ENCODE results near the gene MACROH2A2. TPM values are rescaled to one million over a fixed set of nuclear protein-coding genes. Genes with fewer than 3 reads are reported as not detected.

MACROH2A2 gene
- total and polyA plus RNA-seq, 2 donors (not counting 1 experiment from before 2014, with no cell fraction given): not detected

GRCh38 chr10:70139151-70139996, 86.7 kb downstream of the MACROH2A2 start:
- Histone ChIP-seq H3K36me3 (replicated peaks in 1 of 2; ENCODE audit: control extremely low read depth in 1 of 2, control insufficient read depth in 1 of 2, extremely low read depth in 1 of 2, insufficient read depth in 2 of 2, low read length in 1 of 2) (peaks cover 0 to 6% of the 10 kb centered on the region in 2 experiments), H3K4me2 (replicated peaks; ENCODE audit: low read depth, low read length, poor library complexity, severe bottlenecking) (no peak overlapping the region), H3K9ac (ENCODE audit: low read length) (no peak overlapping the region), H3K4me3 (ENCODE audit: control extremely low read depth in 1 of 5, extremely low read depth in 1 of 5, insufficient read depth in 1 of 5, low read depth in 2 of 5, low read length in 4 of 5) (no peak overlapping the region), H3K27ac (ENCODE audit: low read length in 2 of 2) (no peak overlapping the region), H4K20me1 (ENCODE audit: control insufficient read depth, insufficient read depth, low read length, poor library complexity, severe bottlenecking) (peaks cover 43% of the 10 kb centered on the region), H3K9me3 (ENCODE audit: control extremely low read depth in 1 of 3, control insufficient read depth in 2 of 3, insufficient read depth in 1 of 3, low read length in 2 of 3) (no peaks in the 10 kb centered on the region), H2AFZ (ENCODE audit: insufficient read depth, low read depth, low read length, poor library complexity, severe bottlenecking) (no peak overlapping the region), H3K27me3 (replicated peaks in 1 of 4; ENCODE audit: control extremely low read depth in 1 of 4, control insufficient read depth in 3 of 4, insufficient read depth in 4 of 4, low read length in 3 of 4) (no peaks in the 10 kb centered on the region), H3K79me2 (ENCODE audit: control insufficient read depth, insufficient read depth, low read length) (peaks cover 26% of the 10 kb centered on the region), H3K4me1 (ENCODE audit: control insufficient read depth in 2 of 2, insufficient read depth in 2 of 2, low read length in 2 of 2) (peaks cover 0 to 3% of the 10 kb centered on the region in 2 donors)
- 94% methylated on average over 11 of the region's 11 CpGs for WGBS (ENCODE audit: insufficient coverage)
- H3K9me3 Mint-ChIP-seq (ENCODE audit: insufficient read depth): no peaks in the 10 kb centered on the region
- POLR2A ChIA-PET: no interaction called here
- TF ChIP-seq, protein P1, sequence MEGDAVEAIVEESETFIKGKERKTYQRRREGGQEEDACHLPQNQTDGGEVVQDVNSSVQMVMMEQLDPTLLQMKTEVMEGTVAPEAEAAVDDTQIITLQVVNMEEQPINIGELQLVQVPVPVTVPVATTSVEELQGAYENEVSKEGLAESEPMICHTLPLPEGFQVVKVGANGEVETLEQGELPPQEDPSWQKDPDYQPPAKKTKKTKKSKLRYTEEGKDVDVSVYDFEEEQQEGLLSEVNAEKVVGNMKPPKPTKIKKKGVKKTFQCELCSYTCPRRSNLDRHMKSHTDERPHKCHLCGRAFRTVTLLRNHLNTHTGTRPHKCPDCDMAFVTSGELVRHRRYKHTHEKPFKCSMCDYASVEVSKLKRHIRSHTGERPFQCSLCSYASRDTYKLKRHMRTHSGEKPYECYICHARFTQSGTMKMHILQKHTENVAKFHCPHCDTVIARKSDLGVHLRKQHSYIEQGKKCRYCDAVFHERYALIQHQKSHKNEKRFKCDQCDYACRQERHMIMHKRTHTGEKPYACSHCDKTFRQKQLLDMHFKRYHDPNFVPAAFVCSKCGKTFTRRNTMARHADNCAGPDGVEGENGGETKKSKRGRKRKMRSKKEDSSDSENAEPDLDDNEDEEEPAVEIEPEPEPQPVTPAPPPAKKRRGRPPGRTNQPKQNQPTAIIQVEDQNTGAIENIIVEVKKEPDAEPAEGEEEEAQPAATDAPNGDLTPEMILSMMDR (IDR thresholded peaks at IDR 0.05): no peak
- no peak for TF ChIP-seq EZH2 (IDR thresholded peaks at IDR 0.05; ENCODE audit: borderline replicate concordance, insufficient read depth, low read depth, low read length, poor library complexity, severe bottlenecking)
- no peak for DNase-seq
- H3K27ac Mint-ChIP-seq: no peak overlapping the region
- no peaks in the 10 kb centered on the region for H3K27me3 Mint-ChIP-seq
- ATAC-seq (ENCODE audit: low read depth): no peak
- peaks cover 20% of the 10 kb centered on the region for H3K4me1 Mint-ChIP-seq
- CTCF ChIA-PET: interaction anchor here (2.2 to 4.1 kb wide), 2 partner anchors 7 to 23 kb away, joined by 8 to 22 read pairs; partner anchors contain the start of gene TYSND1
- no peak overlapping the region for H3K4me3 Mint-ChIP-seq
- intact Hi-C loops (cut with micrococcal nuclease): no loop called here

- 100% methylated on average over 2 of the region's 6 CpGs for WGBS (ENCODE audit: insufficient coverage)
- intact Hi-C loops (cut with micrococcal nuclease): loop anchor here (10.0 kb wide), 3 partner anchors 215 to 1555 kb away; partner anchors contain the start of gene SGPL1
These were observed 87.3 kb downstream of the MACROH2A2 start for GRCh38 chr10:70139997-70140250.

More at GRCh38 chr10:70139997-70140250, 87.3 kb downstream of the MACROH2A2 start:
- H3K36me3 ChIP-seq (replicated peaks in 1 of 2; ENCODE audit: control extremely low read depth in 1 of 2, control insufficient read depth in 1 of 2, extremely low read depth in 1 of 2, insufficient read depth in 2 of 2, low read length in 1 of 2): peaks cover 0 to 6% of the 10 kb centered on the region in 2 experiments
- no peak overlapping the region for H3K27ac Mint-ChIP-seq
- H3K9me3 Mint-ChIP-seq (ENCODE audit: insufficient read depth): no peaks in the 10 kb centered on the region
- H4K20me1 ChIP-seq (ENCODE audit: control insufficient read depth, insufficient read depth, low read length, poor library complexity, severe bottlenecking): peaks cover 49% of the 10 kb centered on the region
- no peaks in the 10 kb centered on the region for H3K27me3 ChIP-seq (replicated peaks in 1 of 4; ENCODE audit: control extremely low read depth in 1 of 4, control insufficient read depth in 3 of 4, insufficient read depth in 4 of 4, low read length in 3 of 4)
- H3K27me3 Mint-ChIP-seq: no peaks in the 10 kb centered on the region
- no peak overlapping the region for H3K9ac ChIP-seq (ENCODE audit: low read length)
- no peak overlapping the region for H3K4me3 ChIP-seq (ENCODE audit: control extremely low read depth in 1 of 5, extremely low read depth in 1 of 5, insufficient read depth in 1 of 5, low read depth in 2 of 5, low read length in 4 of 5)
- TF ChIP-seq, protein P1 (IDR thresholded peaks at IDR 0.05): no peak
- no peak for TF ChIP-seq EZH2 (IDR thresholded peaks at IDR 0.05; ENCODE audit: borderline replicate concordance, insufficient read depth, low read depth, low read length, poor library complexity, severe bottlenecking)
- ChIA-PET CTCF (interaction anchor here (2.2 kb wide), 1 partner anchor 23 kb away, joined by 8 read pairs; no protein-coding TSS in a partner anchor), POLR2A (no interaction called here)
- no peak overlapping the region for H2AFZ ChIP-seq (ENCODE audit: insufficient read depth, low read depth, low read length, poor library complexity, severe bottlenecking)
- peaks cover 26% of the 10 kb centered on the region for H3K4me1 Mint-ChIP-seq
- H3K4me2 ChIP-seq (replicated peaks; ENCODE audit: low read depth, low read length, poor library complexity, severe bottlenecking): no peak overlapping the region
- H3K4me1 ChIP-seq (ENCODE audit: control insufficient read depth in 2 of 2, insufficient read depth in 2 of 2, low read length in 2 of 2): peaks cover 5 to 8% of the 10 kb centered on the region in 2 donors
- H3K9me3 ChIP-seq (ENCODE audit: control extremely low read depth in 1 of 3, control insufficient read depth in 2 of 3, insufficient read depth in 1 of 3, low read length in 2 of 3): no peaks in the 10 kb centered on the region
- peaks cover 32% of the 10 kb centered on the region for H3K79me2 ChIP-seq (ENCODE audit: control insufficient read depth, insufficient read depth, low read length)
- H3K4me3 Mint-ChIP-seq: no peak overlapping the region
- DNase-seq (no peak), ATAC-seq (ENCODE audit: low read depth) (no peak)
- no peak overlapping the region for H3K27ac ChIP-seq (ENCODE audit: low read length in 2 of 2)
